H4 (cell line): ENCODE results near the gene NOL9. TPM values are rescaled to one million over a fixed set of nuclear protein-coding genes. Genes with fewer than 3 reads are reported as not detected.
A peak's percentile ranks its signal among the peaks of the same experiment; 100 is the strongest.

Experiments
- DNase-seq: peaks from one replicate; pipeline ENCODE4 v3.0.0-alpha.2; 2015; ENCODE audit warnings: low spot score
- total RNA-seq: library from RNA; depleted of rRNA; stranded (reverse); fragments of >200 nt; shearing (Covaris generic); gene quantifications from 2 replicates; pipeline ENCODE4 v1.2.3, GENCODE V29; 2014

NOL9 gene
- total RNA-seq, 1 experiment from 2014 or later: 12.0 TPM

GRCh38 chr1:6489383-6489765 lies 64.9 kb downstream of the NOL9 start:
- DNase-seq: no peak

GRCh38 chr1:6488602-6489382 lies 65.5 kb downstream of the NOL9 start:
- no peak for DNase-seq

- no peak for DNase-seq
Measured at GRCh38 chr1:6487804-6488484, 66.4 kb downstream of the NOL9 start.

- peak; percentile 60 for DNase-seq
Measured at GRCh38 chr1:6486433-6487011, 67.8 kb downstream of the NOL9 start.

GRCh38 chr1:6485168-6486101 lies 68.9 kb downstream of the NOL9 start:
- DNase-seq: no peak

GRCh38 chr1:6484826-6485167 lies 69.5 kb downstream of the NOL9 start:
- no peak for DNase-seq

GRCh38 chr1:6483761-6484117 lies 70.6 kb downstream of the NOL9 start:
- DNase-seq: no peak

GRCh38 chr1:6483017-6483760 lies 71.1 kb downstream of the NOL9 start:
- no peak for DNase-seq

GRCh38 chr1:6481820-6482219 lies 72.5 kb downstream of the NOL9 start:
- no peak for DNase-seq

- no peak for DNase-seq
Measured at GRCh38 chr1:6477039-6477820, 77.1 kb downstream of the NOL9 start.

- no peak for DNase-seq
Measured at GRCh38 chr1:6476483-6476882, 77.8 kb downstream of the NOL9 start.

GRCh38 chr1:6475381-6476133 lies 78.8 kb downstream of the NOL9 start:
- no peak for DNase-seq

- no peak for DNase-seq
Measured at GRCh38 chr1:6474815-6475282, 79.5 kb downstream of the NOL9 start.

GRCh38 chr1:6473974-6474814 lies 80.1 kb downstream of the NOL9 start:
- DNase-seq: no peak

GRCh38 chr1:6473156-6473555 lies 81.2 kb downstream of the NOL9 start:
- DNase-seq: no peak

- DNase-seq: no peak
Measured at GRCh38 chr1:6472391-6472790, 81.9 kb downstream of the NOL9 start.

- no peak for DNase-seq
Measured at GRCh38 chr1:6471970-6472368, 82.3 kb downstream of the NOL9 start.
